Breast epithelium (tissue), 3 donors: Measurements from ENCODE around the gene RPS15.
"Not testable (repeated sequence)": the region's sequence is repeated elsewhere in the genome, so short reads cannot be mapped to it uniquely, and the experiment has no call there.

Experiments used
- CTCF ChIP-seq, 3 donors: fragments of 450-650 bp; IDR thresholded peaks; one replicate each; pipeline ENCODE4 v1.5.1; 2016 to 2017; ENCODE audit warnings: antibody characterized with exemption in 3 of 3, mild to moderate bottlenecking in 3 of 3, moderate library complexity in 3 of 3
- POLR2A ChIP-seq: fragments of 450-650 bp; IDR thresholded peaks from one replicate; pipeline ENCODE4 v1.6.1; 2016; ENCODE audit warnings: antibody characterized with exemption, mild to moderate bottlenecking, moderate library complexity
- POLR2AphosphoS5 ChIP-seq, 3 donors: sonication (generic); formaldehyde crosslinking; IDR thresholded peaks; one replicate each; pipeline ENCODE4 v1.6.1; 2017; ENCODE audit warnings: antibody characterized with exemption in 3 of 3

- TF ChIP-seq CTCF (IDR thresholded peaks at IDR 0.05); POLR2A; POLR2AphosphoS5 (IDR thresholded peaks at IDR 0.05): not testable (repeated sequence)
Measured at GRCh38 chr19:1439525-1440417, 1.6 kb downstream of the RPS15 start.
